K562 (cell line): ENCODE data around the gene RAB13. TPM values are rescaled to one million over a fixed set of nuclear protein-coding genes. Genes with fewer than 3 reads are reported as not detected.

Experiments
- FOXK2 ChIP-seq, 2 experiments: fragments of 450-650 bp; IDR thresholded peaks in 1 of 2; conservative IDR thresholded peaks in 1 of 2; 2 replicates each; pipeline ENCODE4 v1.6.1; 2016; ENCODE audit warnings: low read depth in 2 of 2, mild to moderate bottlenecking in 1 of 2
- HDAC1 ChIP-seq, 2 experiments: fragments of 450-650 bp; IDR thresholded peaks; 2 replicates each; pipeline ENCODE4 v1.6.1; 2016 to 2017; ENCODE audit warnings: inconsistent platforms in 1 of 2, mild to moderate bottlenecking in 1 of 2, moderate library complexity in 1 of 2
- PHTF2 ChIP-seq: fragments of 250-450 bp; sonication (Bioruptor Pico); IDR thresholded peaks from 2 replicates; pipeline ENCODE4 v1.5.0; 2021; ENCODE audit warnings: mild to moderate bottlenecking
- PRMT5 ChIP-seq: sonication (generic); formaldehyde crosslinking; IDR thresholded peaks from 2 replicates; pipeline ENCODE4 v1.5.0; 2020; ENCODE audit warnings: missing genetic modification reagents
- RFX1 ChIP-seq: fragments of 450-650 bp; IDR thresholded peaks from 2 replicates; pipeline ENCODE4 v1.6.1; 2016; ENCODE audit warnings: mild to moderate bottlenecking, moderate library complexity
- SMARCA4 ChIP-seq: fragments of 450-650 bp; IDR thresholded peaks from 2 replicates; pipeline ENCODE4 v1.6.1; 2016
- YY1 ChIP-seq, 3 experiments: IDR thresholded peaks; 2 replicates each; pipeline ENCODE4 v1.6.1; 2011; ENCODE audit warnings: low read length in 2 of 3, mild to moderate bottlenecking in 2 of 3, moderate library complexity in 2 of 3, borderline replicate concordance in 1 of 3, control low read depth in 1 of 3, low read depth in 1 of 3; ENCODE audit not compliant: insufficient read depth in 3 of 3, insufficient replicate concordance in 2 of 3, control insufficient read depth in 1 of 3, insufficient read length in 1 of 3; ENCODE audit errors: extremely low read depth in 1 of 3
- ZNF23 ChIP-seq: fragments of 250-450 bp; sonication (Bioruptor Pico); IDR thresholded peaks from 2 replicates; pipeline ENCODE4 v1.4.0; 2020; ENCODE audit warnings: mild to moderate bottlenecking
- ZNF518B ChIP-seq: fragments of 250-450 bp; sonication (Bioruptor Pico); IDR thresholded peaks from 2 replicates; pipeline ENCODE4 v1.5.0; 2021; ENCODE audit warnings: mild to moderate bottlenecking, moderate library complexity
- polyA plus RNA-seq, 8 experiments: library from polyadenylated mRNA; depleted of rRNA in 4 of 8; stranded (reverse) in 5 of 8; unstranded in 3 of 8; fragments of >200 nt; fragmentation: Nextera tagmentation in 2 of 8; fragmentation: Illumina TruSeq in 1 of 8; extraction: Ambion mirVana in 2 of 8; extraction: Trizol in 1 of 8; gene quantifications; 2 replicates each; pipeline versions ENCODE4 v1.2.1 to v1.2.3, GENCODE V29; 2011 to 2014; ENCODE audit warnings: inconsistent platforms in 1 of 8, missing spikeins in 1 of 8
- total RNA-seq, 7 experiments: library from RNA; depleted of rRNA in 6 of 7; stranded (reverse); fragments of >200 nt in 6 of 7; fragmentation: Illumina TruSeq in 2 of 7; extraction: Trizol in 2 of 7; gene quantifications; 2 replicates each; pipeline versions ENCODE4 v1.2.1 to v1.2.3, GENCODE V29; 2011 to 2021; ENCODE audit warnings: low replicate concordance in 1 of 7
- TF ChIP-seq, protein P1 (sequence below): fragments of 200-600 bp; sonication (generic); IDR thresholded peaks from one replicate; pipeline ENCODE4 v1.6.1; 2012; ENCODE audit warnings: mild to moderate bottlenecking, low read depth, low read length, inconsistent platforms

Gene RAB13
- total and polyA plus RNA-seq, 9 of the 15 experiments (the other 6 are each of a cell fraction or from before 2014, with no cell fraction given), result 22.3 to 100 (median 39.8) TPM

- TF ChIP-seq ZNF518B (CRISPR knock-in tag) (no peak), HDAC1 (IDR thresholded peaks at IDR 0.05) (peak in 1 of 2 experiments; percentile 84; a peak in 2 of 4 replicates), YY1 (IDR thresholded peaks at IDR 0.05; ENCODE audit: borderline replicate concordance in 1 of 3, control insufficient read depth in 1 of 3, extremely low read depth in 1 of 3, insufficient read depth in 3 of 3, insufficient read length in 1 of 3, insufficient replicate concordance in 2 of 3, low read depth in 1 of 3, low read length in 2 of 3) (peak in 1 of 3 experiments; percentile 32), FOXK2 (conservative IDR thresholded peaks at IDR 0.05 in 1 of 2, IDR thresholded peaks at IDR 0.05 in 1 of 2; ENCODE audit: low read depth in 2 of 2) (peak; percentile 90 to 92), PHTF2 (CRISPR knock-in tag) (no peak), RFX1 (no peak), PRMT5 (CRISPR knock-in tag) (no peak), ZNF23 (CRISPR knock-in tag) (no peak), SMARCA4 (no peak)
- TF ChIP-seq, protein P1, sequence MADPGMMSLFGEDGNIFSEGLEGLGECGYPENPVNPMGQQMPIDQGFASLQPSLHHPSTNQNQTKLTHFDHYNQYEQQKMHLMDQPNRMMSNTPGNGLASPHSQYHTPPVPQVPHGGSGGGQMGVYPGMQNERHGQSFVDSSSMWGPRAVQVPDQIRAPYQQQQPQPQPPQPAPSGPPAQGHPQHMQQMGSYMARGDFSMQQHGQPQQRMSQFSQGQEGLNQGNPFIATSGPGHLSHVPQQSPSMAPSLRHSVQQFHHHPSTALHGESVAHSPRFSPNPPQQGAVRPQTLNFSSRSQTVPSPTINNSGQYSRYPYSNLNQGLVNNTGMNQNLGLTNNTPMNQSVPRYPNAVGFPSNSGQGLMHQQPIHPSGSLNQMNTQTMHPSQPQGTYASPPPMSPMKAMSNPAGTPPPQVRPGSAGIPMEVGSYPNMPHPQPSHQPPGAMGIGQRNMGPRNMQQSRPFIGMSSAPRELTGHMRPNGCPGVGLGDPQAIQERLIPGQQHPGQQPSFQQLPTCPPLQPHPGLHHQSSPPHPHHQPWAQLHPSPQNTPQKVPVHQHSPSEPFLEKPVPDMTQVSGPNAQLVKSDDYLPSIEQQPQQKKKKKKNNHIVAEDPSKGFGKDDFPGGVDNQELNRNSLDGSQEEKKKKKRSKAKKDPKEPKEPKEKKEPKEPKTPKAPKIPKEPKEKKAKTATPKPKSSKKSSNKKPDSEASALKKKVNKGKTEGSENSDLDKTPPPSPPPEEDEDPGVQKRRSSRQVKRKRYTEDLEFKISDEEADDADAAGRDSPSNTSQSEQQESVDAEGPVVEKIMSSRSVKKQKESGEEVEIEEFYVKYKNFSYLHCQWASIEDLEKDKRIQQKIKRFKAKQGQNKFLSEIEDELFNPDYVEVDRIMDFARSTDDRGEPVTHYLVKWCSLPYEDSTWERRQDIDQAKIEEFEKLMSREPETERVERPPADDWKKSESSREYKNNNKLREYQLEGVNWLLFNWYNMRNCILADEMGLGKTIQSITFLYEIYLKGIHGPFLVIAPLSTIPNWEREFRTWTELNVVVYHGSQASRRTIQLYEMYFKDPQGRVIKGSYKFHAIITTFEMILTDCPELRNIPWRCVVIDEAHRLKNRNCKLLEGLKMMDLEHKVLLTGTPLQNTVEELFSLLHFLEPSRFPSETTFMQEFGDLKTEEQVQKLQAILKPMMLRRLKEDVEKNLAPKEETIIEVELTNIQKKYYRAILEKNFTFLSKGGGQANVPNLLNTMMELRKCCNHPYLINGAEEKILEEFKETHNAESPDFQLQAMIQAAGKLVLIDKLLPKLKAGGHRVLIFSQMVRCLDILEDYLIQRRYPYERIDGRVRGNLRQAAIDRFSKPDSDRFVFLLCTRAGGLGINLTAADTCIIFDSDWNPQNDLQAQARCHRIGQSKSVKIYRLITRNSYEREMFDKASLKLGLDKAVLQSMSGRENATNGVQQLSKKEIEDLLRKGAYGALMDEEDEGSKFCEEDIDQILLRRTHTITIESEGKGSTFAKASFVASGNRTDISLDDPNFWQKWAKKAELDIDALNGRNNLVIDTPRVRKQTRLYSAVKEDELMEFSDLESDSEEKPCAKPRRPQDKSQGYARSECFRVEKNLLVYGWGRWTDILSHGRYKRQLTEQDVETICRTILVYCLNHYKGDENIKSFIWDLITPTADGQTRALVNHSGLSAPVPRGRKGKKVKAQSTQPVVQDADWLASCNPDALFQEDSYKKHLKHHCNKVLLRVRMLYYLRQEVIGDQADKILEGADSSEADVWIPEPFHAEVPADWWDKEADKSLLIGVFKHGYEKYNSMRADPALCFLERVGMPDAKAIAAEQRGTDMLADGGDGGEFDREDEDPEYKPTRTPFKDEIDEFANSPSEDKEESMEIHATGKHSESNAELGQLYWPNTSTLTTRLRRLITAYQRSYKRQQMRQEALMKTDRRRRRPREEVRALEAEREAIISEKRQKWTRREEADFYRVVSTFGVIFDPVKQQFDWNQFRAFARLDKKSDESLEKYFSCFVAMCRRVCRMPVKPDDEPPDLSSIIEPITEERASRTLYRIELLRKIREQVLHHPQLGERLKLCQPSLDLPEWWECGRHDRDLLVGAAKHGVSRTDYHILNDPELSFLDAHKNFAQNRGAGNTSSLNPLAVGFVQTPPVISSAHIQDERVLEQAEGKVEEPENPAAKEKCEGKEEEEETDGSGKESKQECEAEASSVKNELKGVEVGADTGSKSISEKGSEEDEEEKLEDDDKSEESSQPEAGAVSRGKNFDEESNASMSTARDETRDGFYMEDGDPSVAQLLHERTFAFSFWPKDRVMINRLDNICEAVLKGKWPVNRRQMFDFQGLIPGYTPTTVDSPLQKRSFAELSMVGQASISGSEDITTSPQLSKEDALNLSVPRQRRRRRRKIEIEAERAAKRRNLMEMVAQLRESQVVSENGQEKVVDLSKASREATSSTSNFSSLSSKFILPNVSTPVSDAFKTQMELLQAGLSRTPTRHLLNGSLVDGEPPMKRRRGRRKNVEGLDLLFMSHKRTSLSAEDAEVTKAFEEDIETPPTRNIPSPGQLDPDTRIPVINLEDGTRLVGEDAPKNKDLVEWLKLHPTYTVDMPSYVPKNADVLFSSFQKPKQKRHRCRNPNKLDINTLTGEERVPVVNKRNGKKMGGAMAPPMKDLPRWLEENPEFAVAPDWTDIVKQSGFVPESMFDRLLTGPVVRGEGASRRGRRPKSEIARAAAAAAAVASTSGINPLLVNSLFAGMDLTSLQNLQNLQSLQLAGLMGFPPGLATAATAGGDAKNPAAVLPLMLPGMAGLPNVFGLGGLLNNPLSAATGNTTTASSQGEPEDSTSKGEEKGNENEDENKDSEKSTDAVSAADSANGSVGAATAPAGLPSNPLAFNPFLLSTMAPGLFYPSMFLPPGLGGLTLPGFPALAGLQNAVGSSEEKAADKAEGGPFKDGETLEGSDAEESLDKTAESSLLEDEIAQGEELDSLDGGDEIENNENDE, result no peak
These were observed 27.8 kb downstream of the RAB13 start, which contains the start of gene CRTC2 (continued) for GRCh38 chr1:153958111-153958960.
